GM19193 (cell line): ENCODE data around the gene C2orf76.

Source experiments
- POLR2A ChIP-seq: IDR thresholded peaks from 4 replicates; pipeline ENCODE4 v1.6.1; 2011; ENCODE audit not compliant: insufficient read depth, insufficient read length; ENCODE audit errors: extremely low read depth

Gene C2orf76

DNA sequence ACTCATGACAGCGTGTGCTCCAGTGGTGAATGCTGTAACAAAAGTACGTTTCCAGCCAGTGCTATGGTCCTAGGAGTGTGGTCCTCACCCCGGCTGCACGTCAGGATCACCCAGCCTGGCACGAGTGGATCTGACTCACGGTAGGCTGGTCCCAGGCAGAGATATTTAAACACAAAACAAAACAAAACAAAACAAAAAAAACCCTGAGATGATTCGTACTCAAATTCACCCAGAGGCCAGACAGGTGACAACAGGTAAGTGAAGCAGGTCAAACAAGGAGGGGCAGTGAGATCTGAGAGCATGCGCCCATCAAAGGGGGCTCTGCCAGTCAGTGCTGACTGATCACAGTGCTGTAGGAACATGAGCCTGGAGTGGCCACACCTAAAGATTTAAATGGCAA is 43.2 kb downstream of the C2orf76 start:
- no peak for TF ChIP-seq POLR2A

DNA sequence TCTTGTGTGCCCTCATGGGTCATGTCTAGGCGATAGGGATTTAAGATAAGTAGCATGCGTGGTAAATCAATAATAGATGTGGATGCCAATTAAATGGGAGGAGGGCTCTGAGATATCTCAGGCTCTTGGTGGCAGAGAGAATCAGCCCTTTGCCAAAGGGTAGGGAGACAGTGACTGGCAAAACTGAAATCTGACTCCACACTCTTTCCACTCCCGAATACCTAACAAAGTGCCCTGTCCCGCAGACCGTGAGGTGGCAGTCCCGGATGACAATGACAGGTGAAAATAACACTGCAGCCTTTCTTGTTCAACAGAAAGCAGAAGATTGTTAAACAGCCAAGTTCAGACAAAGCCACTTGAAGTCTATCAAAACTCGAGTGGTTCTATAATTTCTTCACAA is 47.0 kb downstream of the C2orf76 start:
- no peak for TF ChIP-seq POLR2A

DNA sequence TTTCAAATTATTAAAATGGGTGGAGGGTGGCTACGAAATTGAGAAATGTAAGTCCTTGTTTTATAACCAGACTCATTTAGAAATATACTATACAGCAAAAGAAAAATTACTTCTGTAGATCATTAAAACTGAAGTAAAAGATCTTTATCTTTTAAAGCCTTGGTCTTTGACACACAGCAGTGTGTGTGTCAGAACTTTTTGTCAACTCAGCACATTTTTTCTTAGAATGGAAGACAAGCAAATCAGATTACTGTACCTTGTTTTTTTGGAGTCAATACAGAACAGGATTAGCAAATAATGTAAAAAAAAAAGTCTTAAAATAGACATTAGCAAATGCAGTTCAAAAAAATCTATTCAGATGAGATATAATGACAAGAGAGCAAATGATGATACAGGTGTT is 49.1 kb downstream of the C2orf76 start:
- no peak for TF ChIP-seq POLR2A

DNA sequence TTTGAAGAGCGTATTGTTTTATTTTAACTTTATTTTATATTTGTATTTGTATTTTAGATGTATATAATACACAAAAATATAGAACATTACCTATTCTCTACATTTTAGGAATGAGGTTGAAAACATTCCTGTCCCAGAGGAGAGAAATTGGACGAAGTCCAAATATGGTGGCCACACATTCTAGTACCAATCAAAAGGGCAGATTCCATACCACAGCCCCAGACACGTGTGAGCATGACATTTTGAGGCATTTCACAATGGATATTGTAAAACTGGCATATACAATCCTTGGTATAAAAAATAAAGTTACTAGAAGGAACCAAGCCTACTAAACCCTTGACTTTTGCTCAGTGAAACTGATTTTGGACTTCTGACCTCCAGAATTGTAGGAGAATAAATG is 50.6 kb downstream of the C2orf76 start:
- TF ChIP-seq POLR2A, result no peak

DNA sequence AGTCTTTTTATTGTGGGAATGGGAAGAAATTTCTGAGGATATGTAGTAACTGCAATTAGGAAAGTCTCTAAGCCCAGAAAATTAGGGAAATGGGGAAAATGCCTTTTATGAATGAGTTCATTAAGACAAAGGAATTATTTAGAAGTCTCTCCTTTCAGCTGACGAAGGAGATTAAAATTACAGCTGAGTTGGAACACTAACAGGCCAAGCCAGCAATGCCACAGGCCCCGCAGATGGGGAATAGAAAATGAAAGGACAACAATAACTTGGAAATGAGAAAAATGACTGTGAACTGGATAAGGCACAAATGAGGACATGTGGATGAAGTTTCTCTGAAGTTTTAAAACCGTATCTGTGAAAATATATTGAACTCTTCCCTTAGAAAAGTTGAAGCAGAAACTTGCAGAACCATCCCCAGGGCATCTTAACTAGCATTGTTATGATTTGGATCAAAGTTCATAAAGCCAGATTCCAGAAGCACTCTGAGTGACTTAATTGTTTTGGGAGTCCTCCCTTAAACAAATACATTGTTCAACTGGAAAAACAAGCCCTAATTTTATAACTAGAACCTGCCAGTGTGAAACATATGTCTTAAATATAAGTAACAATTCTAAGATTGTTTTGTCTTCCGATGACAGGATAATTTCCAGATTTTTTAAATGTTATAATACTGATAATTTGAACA is 51.3 kb downstream of the C2orf76 start:
- no peak for TF ChIP-seq POLR2A

DNA sequence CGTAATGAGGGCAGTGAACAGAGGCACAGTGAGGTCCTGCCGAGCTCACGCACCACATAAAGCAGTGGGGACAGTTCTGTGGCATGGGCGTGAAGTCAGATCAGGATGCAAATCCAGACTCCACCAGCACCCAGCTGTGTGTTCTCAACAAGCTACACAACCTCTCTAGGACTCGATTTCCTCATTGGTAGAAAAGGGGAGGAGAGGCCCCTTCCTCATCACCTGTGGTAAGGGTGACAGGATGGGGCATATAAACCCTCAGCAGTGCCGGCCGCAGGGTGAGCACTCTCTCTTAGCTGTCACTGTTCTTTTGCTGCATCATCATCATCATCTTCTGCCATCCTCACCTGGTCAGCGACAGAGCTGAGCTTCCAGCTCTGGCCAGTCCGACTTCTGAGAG is 54.8 kb downstream of the C2orf76 start:
- TF ChIP-seq POLR2A, result no peak

DNA sequence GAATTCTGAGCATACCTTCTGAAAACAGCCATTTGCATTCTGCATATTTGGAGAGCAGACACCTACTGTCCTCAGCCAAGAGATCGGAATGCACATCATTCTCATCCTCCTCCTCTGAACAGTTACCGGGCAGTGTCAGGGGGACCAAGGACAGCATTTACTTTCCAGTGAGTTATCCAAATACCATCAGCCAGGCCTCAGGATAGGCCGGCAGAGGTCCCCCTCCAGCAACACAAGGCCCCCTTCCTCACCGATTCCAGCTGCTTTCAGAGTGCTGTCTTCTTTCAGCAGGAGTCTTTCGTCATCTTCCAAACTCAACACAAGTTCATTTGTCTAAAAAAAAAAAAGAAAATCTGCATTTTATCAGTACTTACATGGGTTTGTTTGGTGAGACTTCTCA is 55.3 kb downstream of the C2orf76 start:
- no peak for TF ChIP-seq POLR2A

DNA sequence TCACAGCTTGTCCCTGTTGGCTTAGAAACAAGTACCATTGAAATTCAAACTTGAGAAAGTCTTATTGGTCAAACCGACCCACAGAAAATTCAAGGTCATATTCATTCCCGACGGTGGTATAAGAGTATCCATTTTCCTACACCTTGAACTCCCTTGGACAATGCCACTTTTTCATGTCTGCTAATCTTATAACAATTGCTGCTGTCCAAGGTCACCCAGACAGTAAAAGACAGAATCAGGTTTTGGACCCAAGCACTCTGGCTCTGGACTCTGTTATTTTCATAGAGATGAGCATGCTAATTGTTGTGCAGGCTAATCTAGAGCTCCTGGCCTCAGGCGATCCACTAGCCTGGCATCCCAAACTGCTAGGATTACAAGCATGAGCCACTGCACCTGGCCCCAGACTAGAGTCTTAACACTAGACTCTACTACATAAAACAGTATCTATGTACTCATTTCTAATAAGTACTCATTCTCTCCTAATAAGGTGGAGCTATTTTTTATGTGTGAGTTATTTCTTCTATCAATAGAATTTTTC is 57.8 kb downstream of the C2orf76 start:
- TF ChIP-seq POLR2A, result no peak

DNA sequence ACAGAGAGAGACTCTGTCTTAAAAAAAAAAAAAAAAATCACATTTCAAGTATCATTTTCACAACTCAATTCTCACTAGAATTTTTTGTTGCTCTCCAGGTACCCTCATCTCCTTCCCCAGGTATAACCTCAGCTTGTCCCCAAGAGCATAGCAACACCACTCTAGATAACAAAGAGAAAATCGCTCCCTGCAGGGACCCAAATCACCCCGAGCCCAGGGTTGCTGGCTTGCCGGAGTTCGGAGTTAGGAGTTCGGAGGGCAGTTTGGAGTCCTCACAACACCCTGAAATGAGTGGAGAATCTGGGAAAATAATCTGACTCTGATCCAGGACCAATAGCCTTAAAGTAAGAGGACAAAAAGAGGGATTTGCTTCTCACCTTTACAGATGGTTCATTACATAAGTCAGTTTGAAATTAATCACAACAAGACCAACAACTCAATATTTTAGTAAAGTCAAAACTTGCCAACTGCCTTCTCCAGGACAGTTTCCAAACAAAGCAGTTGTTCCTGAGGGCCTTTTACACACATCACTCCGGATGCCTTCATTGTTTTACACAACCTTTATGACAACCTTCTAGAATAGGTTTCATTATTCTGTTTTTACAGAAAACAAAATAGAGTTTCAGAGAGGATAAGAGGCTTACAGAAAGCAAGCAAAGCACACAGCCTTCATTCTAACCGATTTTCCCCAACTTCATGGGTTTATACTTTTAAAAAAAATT is 59.1 kb downstream of the C2orf76 start:
- TF ChIP-seq POLR2A, result no peak

DNA sequence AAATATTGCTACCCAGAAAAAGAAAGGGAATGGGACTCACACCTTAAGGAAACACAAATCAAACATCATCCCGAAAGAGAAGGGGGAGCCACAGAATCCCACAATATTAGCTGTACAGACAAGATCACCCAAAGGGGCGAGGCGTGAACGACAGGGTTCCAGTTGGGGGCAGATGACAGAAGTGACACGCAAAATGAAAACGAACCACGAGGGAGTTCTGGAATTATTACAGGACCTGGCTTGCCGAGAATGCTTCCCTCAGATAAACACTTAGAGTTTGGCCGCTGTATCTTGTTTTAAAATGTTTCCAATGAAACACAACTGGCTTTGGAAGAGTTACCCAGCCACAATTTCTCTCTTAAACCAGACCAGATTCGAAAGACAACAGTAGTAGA is 60.4 kb downstream of the C2orf76 start:
- TF ChIP-seq POLR2A, result no peak

DNA sequence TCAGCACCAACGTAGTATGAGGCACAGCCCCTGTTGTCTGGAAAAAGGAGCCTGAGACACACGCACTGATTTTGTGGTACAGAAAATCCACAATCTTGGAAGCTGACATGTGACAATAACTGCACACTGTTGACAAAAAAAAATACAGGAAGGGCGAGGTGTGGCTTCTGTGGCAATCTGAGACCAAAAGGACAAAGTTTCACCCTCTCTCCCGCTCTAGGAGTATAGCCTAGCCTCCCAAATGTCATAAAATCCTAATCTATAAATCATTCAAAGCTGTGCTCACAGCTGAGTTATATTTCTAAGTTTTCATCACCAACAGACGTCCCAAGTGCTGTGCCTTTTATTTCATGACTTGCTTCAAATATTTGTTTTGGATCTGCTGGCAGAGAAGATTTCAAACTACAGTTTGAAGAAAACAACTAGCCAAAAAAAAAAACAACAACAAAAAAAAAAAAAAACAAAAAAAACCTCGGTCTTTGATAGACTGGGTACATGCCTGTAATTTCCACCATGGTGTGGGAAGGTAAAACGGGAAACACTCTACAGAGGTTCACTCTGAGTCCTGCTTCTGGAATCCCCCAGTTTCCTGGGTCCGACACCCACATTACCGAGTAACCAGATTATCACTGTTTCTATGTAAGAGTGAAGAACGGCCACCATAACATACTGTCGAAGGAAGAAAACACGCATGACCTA is 61.0 kb downstream of the C2orf76 start:
- no peak for TF ChIP-seq POLR2A

DNA sequence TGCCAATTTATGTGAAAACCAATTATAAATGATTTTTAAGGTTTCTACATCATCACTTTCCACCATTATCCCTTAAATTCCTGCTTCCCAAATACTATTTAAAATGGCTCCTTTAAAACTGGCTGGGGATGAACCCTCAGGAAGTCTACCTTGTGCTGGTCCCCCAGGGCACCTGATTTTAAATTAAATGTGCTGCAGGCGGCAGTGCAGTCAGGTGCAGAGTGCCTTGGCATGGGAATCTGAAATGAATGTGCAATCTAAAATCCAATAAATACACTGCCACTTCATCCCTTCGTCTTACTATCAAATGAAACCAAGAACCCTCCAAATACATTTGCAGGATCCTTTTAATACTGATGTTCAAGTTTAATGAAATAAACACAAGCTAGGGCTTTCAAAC is 61.8 kb downstream of the C2orf76 start:
- no peak for TF ChIP-seq POLR2A

DNA sequence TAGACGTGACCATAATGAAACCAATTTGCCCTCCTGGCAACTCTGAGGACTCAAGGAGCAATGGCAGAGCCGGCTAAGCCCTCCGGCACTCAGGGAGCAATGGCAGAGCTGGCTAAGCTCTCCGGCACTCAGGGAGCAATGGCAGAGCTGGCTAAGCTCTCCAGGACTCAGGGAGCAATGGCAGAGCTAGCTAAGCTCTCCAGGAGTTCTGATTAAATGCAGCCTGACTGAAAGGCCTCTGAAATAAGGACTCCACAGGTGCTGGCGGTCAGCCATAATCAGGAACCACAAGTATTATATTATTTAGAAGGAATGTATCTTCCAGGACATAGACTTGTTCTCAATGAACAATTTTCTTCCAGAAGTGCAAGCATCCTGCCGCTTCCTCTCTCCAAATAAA is 65.2 kb downstream of the C2orf76 start:
- no peak for TF ChIP-seq POLR2A

DNA sequence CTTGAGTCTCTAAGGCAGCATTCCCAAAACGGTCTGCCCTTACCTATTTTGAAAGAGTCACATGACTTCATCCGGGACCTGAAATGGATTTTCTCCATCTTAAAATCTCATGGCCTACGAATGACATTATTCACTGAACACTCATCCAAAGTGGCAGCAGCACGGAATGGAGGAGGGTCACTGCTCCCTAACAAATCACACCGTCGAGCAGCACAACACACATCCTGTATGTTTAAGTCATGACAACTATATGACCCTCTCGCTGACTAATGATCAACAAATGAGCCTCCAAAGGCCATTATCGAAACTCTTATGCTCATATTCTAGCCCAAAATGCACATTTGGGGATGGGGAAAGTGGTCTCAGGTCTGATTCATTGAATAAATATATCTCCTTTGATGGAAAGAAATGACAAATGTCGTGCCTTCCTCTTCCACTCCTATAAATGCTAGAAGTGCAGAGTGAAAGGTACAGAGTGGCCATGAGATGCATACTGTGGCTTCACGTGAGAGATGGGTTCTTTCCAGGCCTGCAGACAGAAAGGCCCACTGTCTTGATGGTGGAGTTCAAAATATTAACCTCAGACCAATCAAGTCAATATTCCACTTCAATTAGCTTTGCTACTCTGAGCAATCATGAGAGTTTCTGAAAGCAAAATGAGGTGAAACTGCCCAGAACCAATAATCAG is 70.8 kb downstream of the C2orf76 start:
- TF ChIP-seq POLR2A, result no peak

DNA sequence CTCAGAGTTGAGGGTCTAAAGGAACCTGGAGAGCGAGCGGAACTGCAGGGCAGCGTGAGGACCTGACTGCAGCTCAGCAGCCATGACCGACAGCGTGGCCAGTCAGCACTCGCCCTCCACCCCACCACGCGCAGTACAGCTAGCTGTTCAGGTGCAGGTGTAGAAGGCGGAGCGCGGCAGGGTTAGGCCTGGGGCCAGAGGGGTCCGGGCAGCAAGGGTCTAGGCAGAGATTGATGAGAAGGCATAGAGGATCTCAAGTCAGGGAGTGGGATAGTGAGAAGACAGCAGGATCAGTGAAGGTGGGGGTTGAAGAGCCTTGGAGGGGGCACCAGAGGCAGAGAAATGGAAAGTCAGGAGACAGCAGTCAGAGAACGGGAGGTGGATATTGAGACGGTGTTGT is 72.0 kb downstream of the C2orf76 start:
- no peak for TF ChIP-seq POLR2A
